ENCODE measurements around the gene ACADSB.

ACADSB gene

GRCh38 chr10:123103944-123104343 is 95.1 kb downstream of the ACADSB start:
- no peak for DNase-seq
